Airway epithelial cell (primary cell): ENCODE results near the gene ITPRID2. TPM values are rescaled to one million over a fixed set of nuclear protein-coding genes. Genes with fewer than 3 reads are reported as not detected.

ENCODE experiments used
- total RNA-seq: library from RNA; depleted of rRNA; stranded (reverse); fragments of >200 nt; gene quantifications from 2 replicates; pipeline ENCODE4 v1.2.3, GENCODE V29; 2015

The ITPRID2 gene
- 59.0 and 64.7 TPM in 2 replicates for total RNA-seq

DNA sequence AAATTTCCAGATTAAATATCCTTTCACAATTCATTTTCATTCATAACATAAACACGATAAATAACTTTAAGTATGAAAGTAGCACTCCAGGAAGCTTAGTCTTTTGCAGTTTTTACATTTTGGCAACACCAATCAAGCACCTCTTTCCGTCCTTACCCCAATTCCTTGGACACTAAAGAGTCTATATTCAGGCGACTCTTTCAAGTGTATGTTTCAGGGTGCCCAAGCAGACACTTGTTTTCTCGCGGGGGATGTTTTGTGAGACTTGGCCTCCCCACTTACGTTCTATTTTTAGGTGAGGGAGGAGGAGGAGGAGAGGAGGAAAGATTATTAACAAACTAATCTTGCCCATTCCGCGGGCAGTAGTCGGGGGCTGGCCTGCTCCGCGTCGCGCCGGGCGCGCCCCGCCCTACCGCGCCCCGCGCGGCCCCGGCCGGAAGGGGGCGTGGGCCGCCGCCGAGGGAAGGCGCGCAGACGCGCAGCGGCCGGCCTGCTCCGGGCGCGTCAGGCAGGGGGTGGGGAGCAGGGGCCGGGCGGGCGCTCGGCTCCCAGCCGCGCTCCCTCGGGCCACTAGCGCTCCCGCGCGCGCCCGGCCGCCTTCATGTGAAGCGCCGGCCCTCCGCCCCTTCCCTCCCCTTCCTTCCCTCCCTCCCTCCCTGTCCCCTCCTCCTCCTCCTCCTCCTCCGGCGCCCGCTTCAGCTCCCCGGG lies at the start of gene ITPRID2:
TSS of gene ITPRID2 (plus strand) at position 473 of the 708 bp plus-strand sequence. CDS start 337 bp downstream, outside the sequence.

Other genes with a start within 250 kb of the ITPRID2 start
- not detected in 2 replicates for gene CERKL, start 234.6 kb upstream of the ITPRID2 start, total RNA-seq
- not detected in 2 replicates for gene NEUROD1, start 211.2 kb upstream of the ITPRID2 start, total RNA-seq
- 2.2 and 14.6 TPM in 2 replicates for gene PPP1R1C, start 94.1 kb downstream of the ITPRID2 start, total RNA-seq